DOHH2 (cell line): ENCODE data around the gene TMEM30B.

Experiments
- H3F3A ChIP-seq: fragments of 200-600 bp; sonication (generic), shearing (Covaris generic); 2 replicates; pipeline ENCODE4 v1.6.0; 2016; ENCODE audit warnings: antibody characterized with exemption, mild to moderate bottlenecking; ENCODE audit not compliant: control insufficient read depth, insufficient read depth
- H3K27ac ChIP-seq: fragments of 200-600 bp; sonication (generic); 2 replicates; pipeline ENCODE4 v1.5.1; 2014; ENCODE audit warnings: low read depth, mild to moderate bottlenecking, low read length, moderate library complexity
- H3K27me3 ChIP-seq: fragments of 200-600 bp; sonication (generic); 2 replicates; pipeline ENCODE4 v1.6.1; 2014; ENCODE audit warnings: mild to moderate bottlenecking, low read length, mixed read lengths; ENCODE audit not compliant: control insufficient read depth
- H3K36me3 ChIP-seq: fragments of 200-600 bp; sonication (generic); 2 replicates; pipeline ENCODE4 v1.6.1; 2014; ENCODE audit warnings: mild to moderate bottlenecking, low read length, moderate library complexity, mixed read lengths; ENCODE audit not compliant: control insufficient read depth
- H3K4me1 ChIP-seq: fragments of 200-600 bp; sonication (generic); 2 replicates; pipeline ENCODE4 v1.6.1; 2014; ENCODE audit warnings: mild to moderate bottlenecking, low read length, mixed read lengths; ENCODE audit not compliant: control insufficient read depth
- H3K4me2 ChIP-seq: fragments of 200-600 bp; sonication (generic); 2 replicates; pipeline ENCODE4 v1.6.0; 2014; ENCODE audit warnings: mild to moderate bottlenecking, low read length, moderate library complexity
- H3K4me3 ChIP-seq: fragments of 200-600 bp; sonication (generic); 2 replicates; pipeline ENCODE4 v1.5.1; 2014; ENCODE audit warnings: mild to moderate bottlenecking, low read length, mixed read lengths
- H3K79me2 ChIP-seq: fragments of 200-600 bp; sonication (generic); 2 replicates; pipeline ENCODE4 v1.6.1; 2014; ENCODE audit warnings: mild to moderate bottlenecking, low read length, mixed read lengths; ENCODE audit not compliant: control insufficient read depth
- H3K9me2 ChIP-seq: fragments of 200-600 bp; sonication (generic); replicated peaks from 2 replicates; pipeline ENCODE4 v1.6.1; 2014; ENCODE audit warnings: mild to moderate bottlenecking, low read length, mixed read lengths; ENCODE audit not compliant: control insufficient read depth
- H3K9me3 ChIP-seq: fragments of 200-600 bp; sonication (generic); 2 replicates; pipeline ENCODE4 v1.6.1; 2014; ENCODE audit warnings: antibody characterized with exemption, low read length, mixed read lengths; ENCODE audit not compliant: control insufficient read depth, insufficient read depth
- H4K20me1 ChIP-seq: fragments of 200-600 bp; sonication (generic); 2 replicates; pipeline ENCODE4 v1.6.0; 2014; ENCODE audit warnings: low read depth, mild to moderate bottlenecking, antibody characterized with exemption, low read length, moderate library complexity; ENCODE audit not compliant: control insufficient read depth, insufficient read depth
- CTCF ChIP-seq: fragments of 200-600 bp; sonication (generic); IDR thresholded peaks from one replicate; pipeline ENCODE4 v1.5.1; 2014; ENCODE audit warnings: antibody characterized with exemption, mild to moderate bottlenecking, low read depth, low read length; ENCODE audit not compliant: poor library complexity, severe bottlenecking
- EZH2phosphoT487 ChIP-seq: fragments of 200-600 bp; sonication (generic); IDR thresholded peaks from 2 replicates; pipeline ENCODE4 v1.6.1; 2017; ENCODE audit warnings: borderline replicate concordance, mild to moderate bottlenecking, antibody characterized with exemption, low read length, moderate library complexity, mixed read lengths

TMEM30B gene

GRCh38 chr14:61227884-61228591 lies 53.1 kb downstream of the TMEM30B start:
- H3K9me2 ChIP-seq, result no peaks in the 10 kb centered on the region
- H3K27ac ChIP-seq, result no peak overlapping the region
- H3K4me2 ChIP-seq, result no peak overlapping the region
- H3F3A ChIP-seq, result no peaks in the 10 kb centered on the region
- H3K36me3 ChIP-seq, result no peaks in the 10 kb centered on the region
- no peak overlapping the region for H3K4me3 ChIP-seq
- no peaks in the 10 kb centered on the region for H3K9me3 ChIP-seq
- TF ChIP-seq CTCF (no peak), EZH2phosphoT487 (no peak)
- no peaks in the 10 kb centered on the region for H3K79me2 ChIP-seq
- H3K4me1 ChIP-seq, result no peaks in the 10 kb centered on the region
- H3K27me3 ChIP-seq, result peaks cover 2% of the 10 kb centered on the region; the same call in 1 of the 2 replicates
- H4K20me1 ChIP-seq, result no peaks in the 10 kb centered on the region
